Thyroid gland (tissue), 4 donors: Measurements from ENCODE around the gene PPM1F. TPM values are rescaled to one million over a fixed set of nuclear protein-coding genes. Genes with fewer than 3 reads are reported as not detected.
"Not testable (repeated sequence)": the region's sequence is repeated elsewhere in the genome, so short reads cannot be mapped to it uniquely, and the experiment has no call there.

Experiments
- DNase-seq, 2 donors: peaks; one replicate each; pipeline ENCODE4 v3.0.0-alpha.2; 2019
- H3K27ac ChIP-seq, 3 donors: fragments of 200-600 bp; sonication (generic); 1 replicate in 2 of 3; 2 replicates in 1 of 3; pipeline ENCODE4 v1.5.1; 2016 to 2019; ENCODE audit warnings: mild to moderate bottlenecking in 1 of 3, moderate library complexity in 1 of 3
- H3K27me3 ChIP-seq: fragments of 200-600 bp; sonication (generic); one replicate; pipeline ENCODE4 v1.5.1; 2019
- H3K36me3 ChIP-seq, 2 donors: fragments of 200-600 bp; sonication (generic); one replicate each; pipeline ENCODE4 v1.5.1; 2016 to 2019
- H3K4me1 ChIP-seq, 2 donors: fragments of 200-600 bp; sonication (generic); one replicate each; pipeline ENCODE4 v1.5.1; 2017 to 2019
- H3K4me3 ChIP-seq, 3 donors: fragments of 200-600 bp; sonication (generic); replicated peaks in 1 of 3; 1 replicate in 2 of 3; 2 replicates in 1 of 3; pipeline ENCODE4 v1.5.1; 2016; ENCODE audit warnings: mild to moderate bottlenecking in 1 of 3
- H3K9me3 ChIP-seq: fragments of 200-600 bp; sonication (generic); one replicate; pipeline ENCODE4 v1.5.1; 2017
- POLR2A ChIP-seq, 2 donors: fragments of 450-650 bp; IDR thresholded peaks; one replicate each; pipeline ENCODE4 v1.6.1; 2017; ENCODE audit warnings: antibody characterized with exemption in 2 of 2, mild to moderate bottlenecking in 2 of 2, moderate library complexity in 1 of 2
- WGBS, 2 donors: methylation state at CpG; one replicate each; pipeline ENCODE4 v1.1.5; 2017; 5-methylcytosine and 5-hydroxymethylcytosine counted together
- intact Hi-C: fragments of 100-400 bp; cut with DNase I; formaldehyde crosslinking; loops from one replicate; pipeline ENCODE4 v1.15.1; 2023
- total RNA-seq, 4 donors: library from RNA; depleted of rRNA; stranded (reverse); fragments of >200 nt; gene quantifications; one replicate each; pipeline ENCODE4 v1.2.3, GENCODE V29; 2016
- TF ChIP-seq, protein P1 (sequence below), 6 experiments: fragments of 200-600 bp in 3 of 6; fragments of 450-650 bp in 3 of 6; sonication (generic) in 3 of 6; IDR thresholded peaks; one replicate each; pipeline ENCODE4 v1.5.1; 2016 to 2019; ENCODE audit warnings: antibody characterized with exemption in 6 of 6, mild to moderate bottlenecking in 2 of 6, inconsistent platforms in 1 of 6, moderate library complexity in 1 of 6

PPM1F gene
- total RNA-seq, 4 donors from 2014 or later: 19.5 to 27.5 (median 26.2) TPM

DNA sequence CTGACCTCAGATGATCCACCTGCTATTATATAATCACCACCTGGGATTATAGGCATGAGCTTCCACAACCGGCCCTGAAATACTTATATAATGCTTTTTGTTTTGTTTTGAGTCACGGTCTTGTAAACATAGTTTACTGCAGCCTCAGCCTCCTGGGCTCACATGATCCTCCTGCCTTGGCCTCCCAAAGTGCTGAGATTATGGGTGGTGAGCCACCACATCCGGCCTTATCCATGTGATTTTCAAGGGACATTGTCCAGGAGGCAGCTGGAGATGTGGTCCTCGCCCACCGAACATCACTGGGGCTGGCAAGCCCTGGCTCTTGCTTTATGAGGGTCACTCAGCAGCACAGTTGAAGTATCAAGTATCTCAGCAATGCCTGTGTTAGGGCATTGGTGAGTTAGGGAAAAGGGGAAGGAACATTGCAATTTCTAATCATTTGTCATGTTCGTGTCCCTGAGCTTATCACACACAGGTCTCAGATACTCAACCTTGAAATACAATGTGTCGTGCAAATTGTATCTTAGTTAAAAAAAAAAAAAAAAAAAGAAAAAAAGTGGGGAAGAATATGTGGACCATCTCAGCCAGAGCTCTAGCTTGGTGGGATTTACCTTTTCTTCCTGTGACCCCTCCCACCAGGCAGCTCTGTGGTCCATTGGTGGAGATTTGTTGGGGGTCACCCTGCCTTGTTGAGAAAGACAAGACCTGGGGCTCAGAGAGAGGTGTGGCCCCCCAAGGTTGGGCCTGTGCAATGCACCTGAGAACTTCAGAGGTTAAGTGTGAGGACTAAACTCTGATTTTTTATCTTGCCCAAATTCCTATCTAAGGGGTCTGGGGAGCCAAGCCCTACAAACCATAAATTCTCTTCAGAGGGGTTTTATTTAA lies 44.8 kb downstream of the PPM1F start:
- Histone ChIP-seq H3K27me3 (no peaks in the 10 kb centered on the region), H3K4me1 (no peaks in the 10 kb centered on the region), H3K4me3 (no peak overlapping the region), H3K36me3 (no peaks in the 10 kb centered on the region), H3K27ac (no peak overlapping the region), H3K9me3 (no peaks in the 10 kb centered on the region)
- DNase-seq: no peak
- 95 to 96% methylated on average over 7 of the region's 7 CpGs for WGBS, 2 donors
- TF ChIP-seq, protein P1, sequence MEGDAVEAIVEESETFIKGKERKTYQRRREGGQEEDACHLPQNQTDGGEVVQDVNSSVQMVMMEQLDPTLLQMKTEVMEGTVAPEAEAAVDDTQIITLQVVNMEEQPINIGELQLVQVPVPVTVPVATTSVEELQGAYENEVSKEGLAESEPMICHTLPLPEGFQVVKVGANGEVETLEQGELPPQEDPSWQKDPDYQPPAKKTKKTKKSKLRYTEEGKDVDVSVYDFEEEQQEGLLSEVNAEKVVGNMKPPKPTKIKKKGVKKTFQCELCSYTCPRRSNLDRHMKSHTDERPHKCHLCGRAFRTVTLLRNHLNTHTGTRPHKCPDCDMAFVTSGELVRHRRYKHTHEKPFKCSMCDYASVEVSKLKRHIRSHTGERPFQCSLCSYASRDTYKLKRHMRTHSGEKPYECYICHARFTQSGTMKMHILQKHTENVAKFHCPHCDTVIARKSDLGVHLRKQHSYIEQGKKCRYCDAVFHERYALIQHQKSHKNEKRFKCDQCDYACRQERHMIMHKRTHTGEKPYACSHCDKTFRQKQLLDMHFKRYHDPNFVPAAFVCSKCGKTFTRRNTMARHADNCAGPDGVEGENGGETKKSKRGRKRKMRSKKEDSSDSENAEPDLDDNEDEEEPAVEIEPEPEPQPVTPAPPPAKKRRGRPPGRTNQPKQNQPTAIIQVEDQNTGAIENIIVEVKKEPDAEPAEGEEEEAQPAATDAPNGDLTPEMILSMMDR (IDR thresholded peaks at IDR 0.05): no peak
- no peak for TF ChIP-seq POLR2A (IDR thresholded peaks at IDR 0.05)
- intact Hi-C loops: no loop called here

DNA sequence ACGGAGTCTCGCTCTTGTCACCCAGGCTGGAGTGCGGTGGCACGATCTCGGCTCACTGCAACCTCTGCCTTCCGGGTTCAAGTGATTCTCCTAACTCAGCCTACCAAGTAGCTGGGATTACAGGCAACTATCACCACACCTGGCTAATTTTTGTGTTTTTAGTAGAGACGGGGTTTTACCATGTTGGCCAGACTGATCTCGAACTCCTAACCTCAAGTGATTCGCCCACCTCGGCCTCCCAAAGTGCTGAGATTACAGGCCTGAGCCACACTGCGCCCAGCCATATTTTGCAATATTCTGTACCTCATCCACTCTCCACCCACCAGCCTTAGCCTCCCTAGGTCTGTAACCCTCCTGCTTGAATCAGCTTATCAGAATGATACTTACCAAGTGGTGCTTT lies 47.4 kb downstream of the PPM1F start:
- not testable (repeated sequence) for H3K36me3 ChIP-seq
- WGBS, 2 donors: 92 to 95% methylated on average over 11 of the region's 11 CpGs

DNA sequence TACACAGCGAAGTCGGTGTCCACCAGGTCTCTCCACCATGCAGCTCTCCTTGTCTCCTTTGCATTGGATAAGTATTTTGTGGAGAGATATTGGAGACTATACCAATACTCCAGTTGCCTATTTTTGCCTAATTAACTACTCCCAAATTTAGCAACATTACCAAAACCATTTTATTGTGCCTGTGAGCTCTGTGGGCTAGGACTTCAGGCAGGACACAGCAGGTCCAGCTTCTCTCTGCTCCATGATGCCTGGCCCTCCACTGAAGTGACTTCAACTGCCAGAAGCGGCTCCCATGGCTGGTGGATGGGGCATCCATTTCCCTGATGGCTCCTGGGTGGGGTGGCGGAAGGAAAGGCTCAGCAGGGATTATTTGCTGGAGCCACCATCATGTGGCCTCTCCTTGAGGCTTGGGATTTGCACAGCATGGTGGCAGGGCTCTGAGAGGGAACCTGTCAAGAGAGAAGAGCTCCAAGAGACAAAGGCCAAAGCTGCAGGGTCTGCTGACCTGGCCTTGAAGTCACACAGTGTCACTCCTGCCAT lies 48.3 kb downstream of the PPM1F start:
- no peak for TF ChIP-seq POLR2A (IDR thresholded peaks at IDR 0.05)
- TF ChIP-seq, protein P1 (IDR thresholded peaks at IDR 0.05): no peak
- intact Hi-C loops: no loop called here
- Histone ChIP-seq H3K27ac (no peak overlapping the region), H3K27me3 (no peaks in the 10 kb centered on the region), H3K4me1 (no peaks in the 10 kb centered on the region), H3K4me3 (no peak overlapping the region), H3K9me3 (no peaks in the 10 kb centered on the region), H3K36me3 (no peaks in the 10 kb centered on the region)
- WGBS, 2 donors: 92 to 100% methylated on average over 4 of the region's 4 CpGs
- DNase-seq: no peak

More for the DNA sequence above, 47.4 kb downstream of the PPM1F start:
- H3K4me1 ChIP-seq, intact Hi-C loops, H3K9me3 ChIP-seq, H3K4me3 ChIP-seq, DNase-seq, H3K27ac ChIP-seq, H3K27me3 ChIP-seq: not testable (repeated sequence)

DNA sequence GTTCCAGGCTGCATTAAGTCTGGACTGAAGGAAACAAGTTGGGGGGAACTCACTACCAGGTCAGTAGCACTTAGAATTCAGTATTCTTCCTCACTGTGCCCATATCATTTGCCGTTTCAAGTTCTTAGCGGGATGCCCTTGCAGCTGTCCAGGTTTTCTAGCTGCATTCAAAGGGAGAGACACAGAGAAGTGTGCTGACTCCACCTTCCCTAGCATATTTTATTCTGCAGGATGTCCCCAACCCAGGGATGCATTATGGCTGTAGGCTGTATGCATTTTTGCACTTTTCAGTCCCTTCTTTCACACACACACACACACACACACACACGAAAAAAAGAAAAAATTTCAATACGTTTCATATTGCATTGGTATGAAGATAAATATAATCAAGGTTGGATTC lies 49.4 kb downstream of the PPM1F start:
- no peaks in the 10 kb centered on the region for H3K9me3 ChIP-seq
- no peaks in the 10 kb centered on the region for H3K27me3 ChIP-seq
- no peaks in the 10 kb centered on the region for H3K4me1 ChIP-seq
- intact Hi-C loops: no loop called here
- 90 to 96% methylated on average over 4 of the region's 4 CpGs for WGBS, 2 donors
- no peaks in the 10 kb centered on the region for H3K36me3 ChIP-seq
- H3K4me3 ChIP-seq: no peak overlapping the region
- no peak for TF ChIP-seq POLR2A (IDR thresholded peaks at IDR 0.05)
- TF ChIP-seq, protein P1 (IDR thresholded peaks at IDR 0.05): no peak
- DNase-seq: no peak
- H3K27ac ChIP-seq: no peak overlapping the region

DNA sequence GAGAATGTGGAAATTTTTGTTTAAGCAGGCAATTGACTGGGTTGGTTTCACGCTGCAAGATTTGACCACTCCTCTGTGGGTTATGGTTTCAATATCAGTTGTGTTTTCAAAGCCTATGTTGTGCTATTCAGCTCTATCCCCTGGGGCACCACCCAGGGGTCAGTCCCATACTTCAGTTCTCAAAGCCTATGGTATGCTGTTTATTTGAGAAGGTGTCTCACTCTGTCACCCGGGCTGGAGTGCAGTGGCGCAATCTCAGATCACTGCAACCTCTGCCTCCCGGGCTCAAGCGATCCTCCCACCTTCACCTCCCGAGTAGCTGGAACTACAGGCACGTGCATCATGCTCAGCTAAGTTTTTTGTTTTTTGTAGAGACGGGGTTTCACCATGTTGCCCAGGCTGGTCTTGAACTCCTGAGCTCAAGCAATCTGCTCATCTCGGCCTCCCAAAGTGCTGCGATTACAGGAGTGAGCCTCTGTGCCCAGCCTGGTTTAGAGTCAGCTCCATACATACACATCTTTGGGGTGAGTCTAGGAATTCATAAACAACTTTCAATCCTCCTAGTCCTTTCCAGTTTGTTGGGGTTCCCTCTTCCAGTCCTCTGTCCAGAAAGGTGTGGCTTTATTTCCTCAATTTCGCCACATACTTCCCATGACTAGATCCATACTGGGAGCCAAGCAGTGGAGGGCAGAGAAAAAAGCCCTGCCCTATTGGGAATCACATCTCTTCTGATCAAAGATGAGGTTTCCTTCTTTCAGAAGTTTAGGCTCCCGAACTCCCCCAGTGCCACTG lies 50.2 kb downstream of the PPM1F start:
- Histone ChIP-seq H3K4me1 (no peaks in the 10 kb centered on the region), H3K9me3 (no peaks in the 10 kb centered on the region), H3K4me3 (no peak overlapping the region), H3K27ac (no peak overlapping the region), H3K36me3 (no peaks in the 10 kb centered on the region), H3K27me3 (no peaks in the 10 kb centered on the region)
- TF ChIP-seq, protein P1 (IDR thresholded peaks at IDR 0.05): no peak
- TF ChIP-seq POLR2A (IDR thresholded peaks at IDR 0.05): no peak
- intact Hi-C loops: no loop called here
- 80 to 81% methylated on average over 12 of the region's 12 CpGs for WGBS, 2 donors
- no peak for DNase-seq
